Measurements from ENCODE around the gene PDYN. TPM values are rescaled to one million over a fixed set of nuclear protein-coding genes. Genes with fewer than 3 reads are reported as not detected.

The PDYN gene
- total and polyA plus RNA-seq, 4 donors = not detected

- no peaks in the 10 kb centered on the region for H3K4me1 ChIP-seq (ENCODE audit: control insufficient read depth in 5 of 5, insufficient read depth in 5 of 5, low read length in 5 of 5)
- H3K9me3 ChIP-seq (ENCODE audit: control insufficient read depth in 4 of 4, insufficient read depth in 3 of 4, low read length in 3 of 4) = peaks cover 0 to 2% (median 0%) of the 10 kb centered on the region in 4 donors
- no peak overlapping the region for H3K4me3 ChIP-seq
- no peak for DNase-seq
- no peak for ATAC-seq (ENCODE audit: insufficient read depth, low FRiP score)
- no peak for TF ChIP-seq CTCF (IDR thresholded peaks at IDR 0.05; ENCODE audit: control extremely low read depth, extremely low read depth)
- no peak overlapping the region for H3K27ac ChIP-seq (ENCODE audit: low read depth in 1 of 2, low read length in 1 of 2)
- WGBS, 2 donors = 29 to 38% methylated on average over 8 of the region's 8 CpGs
- H3K27me3 ChIP-seq (ENCODE audit: control insufficient read depth in 3 of 3, insufficient read depth in 3 of 3, low read length in 2 of 3) = peaks cover 0 to 66% (median 2%) of the 10 kb centered on the region in 3 donors
- H3K9ac ChIP-seq (ENCODE audit: insufficient read depth in 1 of 2, low read length in 2 of 2) = no peak overlapping the region
- H3K36me3 ChIP-seq (ENCODE audit: control insufficient read depth in 4 of 4, insufficient read depth in 4 of 4, low read length in 4 of 4) = no peaks in the 10 kb centered on the region
These were observed 1.3 kb downstream of the PDYN start for GRCh38 chr20:1992359-1993110.

GRCh38 chr20:1987826-1988225, 6.0 kb downstream of the PDYN start:
- no peak overlapping the region for H3K4me3 ChIP-seq
- TF ChIP-seq CTCF (IDR thresholded peaks at IDR 0.05; ENCODE audit: control extremely low read depth, extremely low read depth) = no peak
- WGBS, 2 donors = 53 to 81% methylated on average over 3 of the region's 3 CpGs
- H3K36me3 ChIP-seq (ENCODE audit: control insufficient read depth in 4 of 4, insufficient read depth in 4 of 4, low read length in 4 of 4) = no peaks in the 10 kb centered on the region
- peaks cover 2 to 38% (median 7%) of the 10 kb centered on the region in 3 donors for H3K27me3 ChIP-seq (ENCODE audit: control insufficient read depth in 3 of 3, insufficient read depth in 3 of 3, low read length in 2 of 3)
- H3K4me1 ChIP-seq (ENCODE audit: control insufficient read depth in 5 of 5, insufficient read depth in 5 of 5, low read length in 5 of 5) = no peaks in the 10 kb centered on the region
- no peak overlapping the region for H3K9ac ChIP-seq (ENCODE audit: insufficient read depth in 1 of 2, low read length in 2 of 2)
- H3K27ac ChIP-seq (ENCODE audit: low read depth in 1 of 2, low read length in 1 of 2) = no peak overlapping the region
- H3K9me3 ChIP-seq (ENCODE audit: control insufficient read depth in 4 of 4, insufficient read depth in 3 of 4, low read length in 3 of 4) = no peaks in the 10 kb centered on the region
- DNase-seq (no peak), ATAC-seq (ENCODE audit: insufficient read depth, low FRiP score) (no peak)

GRCh38 chr20:1983301-1983700, 10.6 kb downstream of the PDYN start:
- Histone ChIP-seq H3K27me3 (ENCODE audit: control insufficient read depth in 3 of 3, insufficient read depth in 3 of 3, low read length in 2 of 3) (peaks cover 0 to 17% (median 7%) of the 10 kb centered on the region in 3 donors), H3K27ac (ENCODE audit: low read depth in 1 of 2, low read length in 1 of 2) (no peak overlapping the region), H3K4me3 (no peak overlapping the region), H3K4me1 (ENCODE audit: control insufficient read depth in 5 of 5, insufficient read depth in 5 of 5, low read length in 5 of 5) (no peaks in the 10 kb centered on the region), H3K36me3 (ENCODE audit: control insufficient read depth in 4 of 4, insufficient read depth in 4 of 4, low read length in 4 of 4) (no peaks in the 10 kb centered on the region), H3K9ac (ENCODE audit: insufficient read depth in 1 of 2, low read length in 2 of 2) (no peak overlapping the region), H3K9me3 (ENCODE audit: control insufficient read depth in 4 of 4, insufficient read depth in 3 of 4, low read length in 3 of 4) (no peaks in the 10 kb centered on the region)
- WGBS, 2 donors = 40 to 48% methylated on average over 4 of the region's 4 CpGs
- ATAC-seq (ENCODE audit: insufficient read depth, low FRiP score) (no peak), DNase-seq (no peak)
- TF ChIP-seq CTCF (IDR thresholded peaks at IDR 0.05; ENCODE audit: control extremely low read depth, extremely low read depth) = no peak
